Psoas muscle (tissue), 8 donors: ENCODE data around the gene ARHGAP23. TPM values are rescaled to one million over a fixed set of nuclear protein-coding genes. Genes with fewer than 3 reads are reported as not detected.
A peak's percentile ranks its signal among the peaks of the same experiment; 100 is the strongest.

Experiments
- ATAC-seq, 4 donors: fragments of 200-7000 bp; cut with Tn5 transposase; one replicate each; pipeline ENCODE4 v1.9.1; 2020; ENCODE audit warnings: moderate library complexity in 3 of 4, mild to moderate bottlenecking in 2 of 4
- DNase-seq, 2 donors: peaks; one replicate each; pipeline ENCODE4 v3.0.0-alpha.2; 2020
- H3K27ac ChIP-seq: fragments of 200-600 bp; one replicate; pipeline ENCODE4 v1.8.0; 2022
- H3K27me3 ChIP-seq, 3 donors: fragments of 200-600 bp in 1 of 3; one replicate each; pipeline versions ENCODE4 v1.6.1 to v1.8.0; 2013 to 2022; ENCODE audit warnings: low read length in 2 of 3, mild to moderate bottlenecking in 2 of 3, moderate library complexity in 1 of 3; ENCODE audit not compliant: insufficient read depth in 3 of 3
- H3K36me3 ChIP-seq, 2 donors: fragments of 200-600 bp in 1 of 2; one replicate each; pipeline versions ENCODE4 v1.6.1 to v1.8.0; 2013 to 2022; ENCODE audit warnings: low read depth in 1 of 2, mild to moderate bottlenecking in 1 of 2, moderate library complexity in 1 of 2; ENCODE audit not compliant: insufficient read depth in 1 of 2
- H3K4me1 ChIP-seq: fragments of 200-600 bp; one replicate; pipeline ENCODE4 v1.8.0; 2022
- H3K4me3 ChIP-seq: fragments of 200-600 bp; one replicate; pipeline ENCODE4 v1.8.0; 2022; ENCODE audit warnings: mild to moderate bottlenecking
- H3K9me3 ChIP-seq: fragments of 200-600 bp; one replicate; pipeline ENCODE4 v1.8.0; 2022
- WGBS, 3 donors: extraction: QIAGEN DNeasy Blood & Tissue Kit; methylation state at CpG; one replicate each; pipeline versions ENCODE4 v1.1.6 to v1.1.7; 2013; 5-methylcytosine and 5-hydroxymethylcytosine counted together
- intact Hi-C, 2 donors: fragments of 100-400 bp; cut with DNase I; formaldehyde crosslinking; loops; one replicate each; pipeline versions ENCODE4 v1.11.0 to v1.14.2; 2022
- polyA plus RNA-seq, 3 donors: library from polyadenylated mRNA; stranded (reverse); fragments of 200-250 nt; gene quantifications; one replicate each; pipeline ENCODE4 v1.2.3, GENCODE V29; 2013
- total RNA-seq, 4 donors: library from RNA; stranded (reverse); fragmentation: NEBNext Ultra II Directional in 2 of 4; extraction: Animal tissue kit (Norgen Biotek cat#: 25700) in 2 of 4; gene quantifications; one replicate each; pipeline versions ENCODE4 v1.2.1 to v1.2.4, GENCODE V29; 2021 to 2023
- TF ChIP-seq, protein P1 (sequence below): fragments of 200-600 bp; IDR thresholded peaks from one replicate; pipeline ENCODE4 v1.8.0; 2022; ENCODE audit warnings: antibody characterized with exemption
- donor health status: healthy with polysubstance abuse.
- donor health status: DM: no; HTN: no; CAD: no; lungs with moderate emphysema.
- donor health status: Bipolar disorder and iron deficiency.
- donor health status: healthy.
- donor health status: DM: yes; HTN: yes; CAD: no.
- donor health status: DM: no; HTN: no; CAD: no.
- donor health status: DM: no; HTN: no; CAD: no.
- donor health status: DM: yes; HTN: yes; CAD: no.

The ARHGAP23 gene
- total and polyA plus RNA-seq, 7 donors: 7.6 to 35.8 (median 23.6) TPM

GRCh38 chr17:38557836-38558727 is 129.8 kb downstream of the ARHGAP23 start:
- peaks cover 0 to 45% (median 27%) of the 10 kb centered on the region in 3 donors for H3K27me3 ChIP-seq
- intact Hi-C loops: loop anchor here (1.0 to 10.0 kb wide), 5 partner anchors 23 to 177 kb away; partner anchors contain the start of gene CISD3 (in 2 of the 2)
- TF ChIP-seq, protein P1, sequence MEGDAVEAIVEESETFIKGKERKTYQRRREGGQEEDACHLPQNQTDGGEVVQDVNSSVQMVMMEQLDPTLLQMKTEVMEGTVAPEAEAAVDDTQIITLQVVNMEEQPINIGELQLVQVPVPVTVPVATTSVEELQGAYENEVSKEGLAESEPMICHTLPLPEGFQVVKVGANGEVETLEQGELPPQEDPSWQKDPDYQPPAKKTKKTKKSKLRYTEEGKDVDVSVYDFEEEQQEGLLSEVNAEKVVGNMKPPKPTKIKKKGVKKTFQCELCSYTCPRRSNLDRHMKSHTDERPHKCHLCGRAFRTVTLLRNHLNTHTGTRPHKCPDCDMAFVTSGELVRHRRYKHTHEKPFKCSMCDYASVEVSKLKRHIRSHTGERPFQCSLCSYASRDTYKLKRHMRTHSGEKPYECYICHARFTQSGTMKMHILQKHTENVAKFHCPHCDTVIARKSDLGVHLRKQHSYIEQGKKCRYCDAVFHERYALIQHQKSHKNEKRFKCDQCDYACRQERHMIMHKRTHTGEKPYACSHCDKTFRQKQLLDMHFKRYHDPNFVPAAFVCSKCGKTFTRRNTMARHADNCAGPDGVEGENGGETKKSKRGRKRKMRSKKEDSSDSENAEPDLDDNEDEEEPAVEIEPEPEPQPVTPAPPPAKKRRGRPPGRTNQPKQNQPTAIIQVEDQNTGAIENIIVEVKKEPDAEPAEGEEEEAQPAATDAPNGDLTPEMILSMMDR: peak; percentile 84
- no peak overlapping the region for H3K27ac ChIP-seq
- H3K9me3 ChIP-seq: no peaks in the 10 kb centered on the region
- DNase-seq (peak; percentile 94 to 96), ATAC-seq (peak; percentile 90 to 98 (median 94))
- H3K4me1 ChIP-seq: peaks cover 12% of the 10 kb centered on the region
- no peaks in the 10 kb centered on the region for H3K36me3 ChIP-seq
- H3K4me3 ChIP-seq: peak overlapping the region; percentile 57
- 1 to 3% (median 2%) methylated on average over 51 to 52 of the region's 52 CpGs for WGBS, 3 donors

DNA sequence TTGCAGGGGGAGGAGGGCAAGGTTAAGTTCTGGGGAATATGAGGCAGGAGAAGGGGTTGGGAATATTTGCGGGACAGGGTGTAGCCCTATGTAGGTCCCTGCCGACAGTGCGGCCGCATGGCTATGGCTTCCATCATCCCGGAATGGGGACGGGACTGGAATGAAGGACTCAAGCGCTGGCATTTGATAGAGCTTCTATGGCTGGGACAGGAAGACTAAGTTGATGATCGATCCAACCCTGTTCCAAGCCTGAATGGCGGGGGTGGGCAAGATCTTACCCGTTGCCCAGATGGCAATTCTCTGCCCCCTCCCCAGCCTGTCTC is 130.4 kb downstream of the ARHGAP23 start:
- TF ChIP-seq, protein P1: no peak
- intact Hi-C loops: loop anchor here (1.0 to 10.0 kb wide), 5 partner anchors 22 to 176 kb away; partner anchors contain the start of gene CISD3 (in 2 of the 2)
- peaks cover 0 to 51% (median 33%) of the 10 kb centered on the region in 3 donors for H3K27me3 ChIP-seq
- no peaks in the 10 kb centered on the region for H3K9me3 ChIP-seq
- H3K27ac ChIP-seq: no peak overlapping the region
- DNase-seq (no peak), ATAC-seq (peak in 2 of 4 donors; percentile 2 to 10)
- peak overlapping the region; percentile 57 for H3K4me3 ChIP-seq
- WGBS, 3 donors: 1 to 3% (median 1%) methylated on average over 10 of the region's 10 CpGs
- no peaks in the 10 kb centered on the region for H3K36me3 ChIP-seq
- peaks cover 12% of the 10 kb centered on the region for H3K4me1 ChIP-seq

- DNase-seq (peak; percentile 79 to 87), ATAC-seq (peak in 3 of 4 donors; percentile 39 to 42 (median 41))
- TF ChIP-seq, protein P1: no peak
- H3K9me3 ChIP-seq: no peaks in the 10 kb centered on the region
- H3K27ac ChIP-seq: no peak overlapping the region
- no peaks in the 10 kb centered on the region for H3K36me3 ChIP-seq
- WGBS, 3 donors: 1 to 2% (median 2%) methylated on average over 40 to 44 of the region's 44 CpGs
- peaks cover 8% of the 10 kb centered on the region for H3K4me1 ChIP-seq
- H3K4me3 ChIP-seq: peak overlapping the region; percentile 57
- H3K27me3 ChIP-seq: peaks cover 0 to 56% (median 39%) of the 10 kb centered on the region in 3 donors
- intact Hi-C loops: loop anchor here (2.0 to 10.0 kb wide), 4 partner anchors 22 to 176 kb away; partner anchors contain the start of gene CISD3 (in 2 of the 2)
These were observed 131.0 kb downstream of the ARHGAP23 start for GRCh38 chr17:38559051-38559879.

- TF ChIP-seq, protein P1: no peak
- 10 to 27% (median 15%) methylated on average over 6 of the region's 6 CpGs for WGBS, 3 donors
- Histone ChIP-seq H3K27me3 (peaks cover 0 to 62% (median 43%) of the 10 kb centered on the region in 3 donors), H3K4me3 (no peak overlapping the region), H3K27ac (no peak overlapping the region), H3K4me1 (peaks cover 7% of the 10 kb centered on the region), H3K9me3 (no peaks in the 10 kb centered on the region), H3K36me3 (no peaks in the 10 kb centered on the region)
- no peak for ATAC-seq
- no peak for DNase-seq
- intact Hi-C loops: loop anchor here (2.0 to 10.0 kb wide), 4 partner anchors 21 to 175 kb away; partner anchors contain the start of gene CISD3 (in 2 of the 2)
These were observed 131.6 kb downstream of the ARHGAP23 start for GRCh38 chr17:38559880-38560230.
